Measurements from ENCODE around the gene PLA2G5. TPM values are rescaled to one million over a fixed set of nuclear protein-coding genes. Genes with fewer than 3 reads are reported as not detected.

Gene PLA2G5
- total and polyA plus RNA-seq, 5 experiments from 2014 or later, result not detected

GRCh38 chr1:20112279-20113000 is 42.4 kb downstream of the PLA2G5 start:
- no peaks in the 10 kb centered on the region for H3K9me3 Mint-ChIP-seq
- POLR2A ChIA-PET, result no interaction called here
- peaks cover 12 to 60% (median 13%) of the 10 kb centered on the region in 5 donors for H3K27me3 Mint-ChIP-seq
- H3K4me1 Mint-ChIP-seq, result peaks cover 0 to 4% (median under 1%) of the 10 kb centered on the region in 4 donors
- no peak overlapping the region for H3K27ac Mint-ChIP-seq
- no peak overlapping the region for H3K4me3 Mint-ChIP-seq
- H3K36me3 Mint-ChIP-seq, result no peaks in the 10 kb centered on the region
- DNase-seq, result peak in 1 of 10 donors; percentile 38
- ATAC-seq, result no peak

DNA sequence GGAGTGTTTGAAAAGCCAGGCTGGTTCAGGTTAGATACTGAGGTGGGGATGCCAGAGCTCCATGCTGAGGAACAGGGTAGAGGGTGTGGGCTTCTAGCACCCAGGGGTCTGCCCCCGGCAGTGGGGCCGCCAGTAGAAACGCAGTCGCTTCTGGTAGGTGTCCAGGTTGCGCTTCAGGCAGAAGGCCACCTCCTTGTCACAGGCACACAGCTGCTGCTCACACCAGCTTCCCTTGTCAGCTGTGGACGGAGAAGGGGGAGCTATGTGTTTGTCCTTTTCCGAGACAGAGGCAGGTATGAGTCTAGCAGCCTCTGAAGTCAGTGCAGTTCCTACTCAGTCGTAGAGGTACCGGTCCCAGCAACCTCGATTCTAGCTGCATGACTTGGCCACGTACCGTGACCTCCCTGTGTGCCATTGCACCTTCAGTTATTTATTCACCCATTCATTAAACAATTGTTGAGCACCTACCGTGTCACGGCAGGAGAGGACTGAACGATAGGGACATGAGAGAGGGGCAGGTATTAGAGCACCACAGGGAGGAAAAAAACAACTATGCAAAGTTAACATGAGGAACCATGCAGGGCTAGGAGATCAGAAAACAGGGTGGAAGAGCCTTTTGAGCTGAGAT is 44.1 kb downstream of the PLA2G5 start:
- H3K4me1 Mint-ChIP-seq, result peaks cover 0 to 4% (median under 1%) of the 10 kb centered on the region in 4 donors
- POLR2A ChIA-PET, result no interaction called here
- H3K36me3 Mint-ChIP-seq, result no peaks in the 10 kb centered on the region
- DNase-seq (peak in 1 of 10 donors; percentile 4), ATAC-seq (no peak)
- H3K27me3 Mint-ChIP-seq, result peaks cover 9 to 63% (median 11%) of the 10 kb centered on the region in 5 donors
- H3K9me3 Mint-ChIP-seq, result no peaks in the 10 kb centered on the region
- no peak overlapping the region for H3K4me3 Mint-ChIP-seq
- H3K27ac Mint-ChIP-seq, result no peak overlapping the region

- no peak overlapping the region for H3K27ac Mint-ChIP-seq
- POLR2A ChIA-PET, result no interaction called here
- DNase-seq (no peak), ATAC-seq (no peak)
- H3K4me1 Mint-ChIP-seq, result peaks cover 0 to 10% (median under 1%) of the 10 kb centered on the region in 4 donors
- H3K27me3 Mint-ChIP-seq, result peaks cover 9 to 54% (median 13%) of the 10 kb centered on the region in 5 donors
- H3K36me3 Mint-ChIP-seq, result no peaks in the 10 kb centered on the region
- H3K4me3 Mint-ChIP-seq, result no peak overlapping the region
- no peaks in the 10 kb centered on the region for H3K9me3 Mint-ChIP-seq
Observed at GRCh38 chr1:20115479-20115878, 45.5 kb downstream of the PLA2G5 start.

DNA sequence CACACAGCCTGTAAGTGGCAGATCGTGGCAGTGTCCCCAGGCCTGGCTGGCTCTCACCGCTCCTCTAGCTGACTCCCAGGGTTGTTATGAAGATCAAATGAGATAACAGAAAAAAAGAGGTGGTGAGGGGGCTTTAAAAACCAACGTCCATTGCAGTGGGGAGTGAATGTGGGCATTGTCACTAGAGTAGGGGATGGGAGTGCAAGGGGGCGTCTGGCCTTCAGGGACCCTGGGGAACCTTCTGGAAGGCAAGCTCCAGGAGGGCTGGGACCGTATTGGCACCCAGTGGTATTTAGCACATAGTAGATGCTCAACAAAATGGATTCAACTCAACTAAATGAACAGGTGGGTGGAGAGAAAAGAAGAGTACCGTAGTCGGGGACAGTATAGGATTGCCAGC is 45.9 kb downstream of the PLA2G5 start:
- no peaks in the 10 kb centered on the region for H3K9me3 Mint-ChIP-seq
- H3K4me1 Mint-ChIP-seq, result peaks cover 0 to 10% (median under 1%) of the 10 kb centered on the region in 4 donors
- peaks cover 11 to 53% (median 13%) of the 10 kb centered on the region in 5 donors for H3K27me3 Mint-ChIP-seq
- POLR2A ChIA-PET, result no interaction called here
- no peak overlapping the region for H3K27ac Mint-ChIP-seq
- ATAC-seq (no peak), DNase-seq (peak in 1 of 10 donors; percentile 45)
- no peaks in the 10 kb centered on the region for H3K36me3 Mint-ChIP-seq
- H3K4me3 Mint-ChIP-seq, result no peak overlapping the region

DNA sequence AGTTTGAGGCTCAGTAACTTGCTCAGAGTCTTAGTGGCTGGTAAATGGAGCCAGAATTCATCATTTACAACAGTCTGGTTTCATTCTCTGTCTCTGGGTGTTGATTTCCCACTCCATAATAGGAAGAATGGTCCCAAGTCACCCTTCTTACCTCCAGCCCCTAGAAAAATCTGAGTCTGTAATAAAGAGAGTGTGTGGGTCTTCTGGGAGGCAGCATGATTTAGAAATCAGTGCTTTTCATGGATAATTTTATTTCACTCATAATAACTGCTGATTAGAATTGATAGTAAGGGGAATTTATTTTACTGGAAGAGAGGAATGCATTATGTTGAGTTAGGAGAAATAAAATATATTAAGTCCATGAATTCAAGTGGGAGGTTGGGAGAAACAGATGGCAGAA is 47.2 kb downstream of the PLA2G5 start:
- H3K27me3 Mint-ChIP-seq, result peaks cover 11 to 63% (median 15%) of the 10 kb centered on the region in 5 donors
- POLR2A ChIA-PET, result no interaction called here
- DNase-seq (no peak), ATAC-seq (no peak)
- no peaks in the 10 kb centered on the region for H3K9me3 Mint-ChIP-seq
- H3K36me3 Mint-ChIP-seq, result no peaks in the 10 kb centered on the region
- H3K4me3 Mint-ChIP-seq, result no peak overlapping the region
- no peak overlapping the region for H3K27ac Mint-ChIP-seq
- peaks cover 0 to 10% (median under 1%) of the 10 kb centered on the region in 4 donors for H3K4me1 Mint-ChIP-seq

- no peak within 1 kb of the TSS for H3K4me3 Mint-ChIP-seq
- H3K27me3 Mint-ChIP-seq, result peaks cover 9 to 50% (median 17%) of the 10 kb centered on the region in 5 donors
- peaks cover 0 to 16% (median 0%) of the 10 kb centered on the region in 4 donors for H3K4me1 Mint-ChIP-seq
- DNase-seq (peak in 1 of 10 donors; percentile 51), ATAC-seq (no peak)
- H3K9me3 Mint-ChIP-seq, result no peaks in the 10 kb centered on the region
- H3K36me3 Mint-ChIP-seq, result no peaks in the 10 kb centered on the region
- POLR2A ChIA-PET, result no interaction called here
- H3K27ac Mint-ChIP-seq, result peak within 1 kb of the TSS in 2 of 10 donors; percentile 27 to 41
Observed at GRCh38 chr1:20119347-20119746, 49.4 kb downstream of the PLA2G5 start, which contains the start of gene PLA2G2D. Gene PLA2G2D, minus strand, starts transcription at chr1:20119536. Its CDS starts 38 bp downstream, at chr1:20119498.

DNA sequence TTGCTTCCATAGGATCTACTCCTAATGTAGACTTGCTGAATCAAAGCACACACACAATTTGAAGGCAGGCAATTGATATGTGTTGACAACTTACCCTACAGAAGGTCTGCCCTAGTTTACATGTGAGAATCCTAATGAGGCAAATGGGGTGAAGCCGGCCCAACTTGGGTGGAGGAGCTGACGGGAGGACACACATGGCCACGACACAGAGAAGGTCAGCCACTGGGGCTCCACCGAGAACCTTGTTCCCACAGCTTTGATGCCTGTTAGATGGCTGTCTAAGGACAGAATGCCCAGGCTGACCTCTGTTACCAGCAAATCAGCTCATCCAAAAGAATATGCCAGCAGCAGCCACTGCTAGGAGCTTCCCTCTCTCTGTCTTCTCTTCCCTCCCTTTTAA is 50.8 kb downstream of the PLA2G5 start:
- H3K4me1 Mint-ChIP-seq, result peaks cover 0 to 16% (median 0%) of the 10 kb centered on the region in 4 donors
- no peak overlapping the region for H3K27ac Mint-ChIP-seq
- no peaks in the 10 kb centered on the region for H3K36me3 Mint-ChIP-seq
- DNase-seq, result peak in 1 of 10 donors; percentile 31
- peaks cover 6 to 50% (median 21%) of the 10 kb centered on the region in 5 donors for H3K27me3 Mint-ChIP-seq
- H3K9me3 Mint-ChIP-seq, result no peaks in the 10 kb centered on the region
- POLR2A ChIA-PET, result no interaction called here
- no peak overlapping the region for H3K4me3 Mint-ChIP-seq
- no peak for ATAC-seq

DNA sequence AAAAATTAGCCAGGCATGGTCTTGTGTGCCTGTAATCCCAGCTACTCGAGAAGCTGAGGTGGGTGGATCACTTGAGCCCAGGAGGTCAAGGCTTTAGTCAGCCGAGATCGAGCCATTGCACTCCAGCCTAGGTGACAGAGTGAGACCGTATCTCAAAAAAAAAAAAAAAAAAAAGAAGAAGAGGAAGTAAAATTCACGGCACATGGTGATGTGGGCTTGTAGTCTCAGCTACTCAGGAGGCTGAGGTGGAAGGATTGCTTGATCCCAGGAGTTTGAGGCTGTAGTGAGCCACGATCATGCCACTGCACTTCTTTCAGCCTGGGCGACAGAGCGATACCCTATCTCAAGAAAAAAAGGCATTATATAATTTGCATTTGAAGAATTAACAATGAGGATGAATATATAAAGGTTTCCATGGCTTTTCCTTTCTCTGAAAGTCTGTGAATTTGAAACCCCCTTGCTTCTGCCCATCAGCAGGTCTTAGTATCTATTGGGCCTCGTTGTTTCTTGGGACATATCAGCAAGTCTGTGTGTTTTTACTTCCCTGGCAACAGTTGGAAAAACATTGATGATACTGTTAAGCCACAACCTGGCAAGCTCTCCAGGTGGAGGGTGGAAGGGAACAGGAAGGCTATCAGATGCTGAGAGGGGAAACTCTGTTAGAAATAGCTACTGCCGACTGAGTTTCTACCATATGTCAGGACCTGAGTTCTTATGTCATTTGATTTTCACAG is 53.9 kb downstream of the PLA2G5 start:
- Mint-ChIP-seq H3K9me3 (peaks cover 0 to 4% (median 0%) of the 10 kb centered on the region in 9 donors), H3K36me3 (no peaks in the 10 kb centered on the region), H3K27ac (no peak overlapping the region), H3K27me3 (peaks cover 3 to 42% (median 16%) of the 10 kb centered on the region in 5 donors), H3K4me3 (no peak overlapping the region), H3K4me1 (peaks cover 0 to 12% (median 0%) of the 10 kb centered on the region in 4 donors)
- POLR2A ChIA-PET, result no interaction called here
- DNase-seq (peak in 1 of 10 donors; percentile 21), ATAC-seq (no peak)

GRCh38 chr1:20124456-20125057 is 54.6 kb downstream of the PLA2G5 start:
- no peaks in the 10 kb centered on the region for H3K36me3 Mint-ChIP-seq
- H3K27ac Mint-ChIP-seq, result no peak overlapping the region

GRCh38 chr1:20125100-20125499 is 55.1 kb downstream of the PLA2G5 start:
- ATAC-seq (no peak), DNase-seq (peak in 1 of 10 donors; percentile 18)
- Mint-ChIP-seq H3K9me3 (peaks cover 0 to 13% (median 4%) of the 10 kb centered on the region in 9 donors), H3K27ac (no peak overlapping the region), H3K36me3 (no peaks in the 10 kb centered on the region), H3K27me3 (peaks cover 3 to 42% (median 12%) of the 10 kb centered on the region in 5 donors), H3K4me1 (peaks cover 0 to 7% (median 0%) of the 10 kb centered on the region in 4 donors), H3K4me3 (no peak overlapping the region)
- POLR2A ChIA-PET, result no interaction called here

More at GRCh38 chr1:20124456-20125057, 54.6 kb downstream of the PLA2G5 start:
- Mint-ChIP-seq H3K4me1 (peaks cover 0 to 12% (median 0%) of the 10 kb centered on the region in 4 donors), H3K27me3 (peaks cover 3 to 42% (median 16%) of the 10 kb centered on the region in 5 donors), H3K4me3 (no peak overlapping the region), H3K9me3 (peaks cover 0 to 7% (median 0%) of the 10 kb centered on the region in 9 donors)
- POLR2A ChIA-PET, result no interaction called here
- no peak for ATAC-seq
- DNase-seq, result peak in 1 of 10 donors; percentile 14

- H3K4me3 Mint-ChIP-seq, result no peak overlapping the region
- no peaks in the 10 kb centered on the region for H3K36me3 Mint-ChIP-seq
- POLR2A ChIA-PET, result no interaction called here
- peaks cover 0 to 14% (median 5%) of the 10 kb centered on the region in 9 donors for H3K9me3 Mint-ChIP-seq
- H3K4me1 Mint-ChIP-seq, result peaks cover 0 to 6% (median 0%) of the 10 kb centered on the region in 4 donors
- peaks cover 2 to 39% (median 12%) of the 10 kb centered on the region in 5 donors for H3K27me3 Mint-ChIP-seq
- ATAC-seq, result no peak
- DNase-seq, result peak in 1 of 10 donors; percentile 38
- no peak overlapping the region for H3K27ac Mint-ChIP-seq
Observed at GRCh38 chr1:20126041-20126805, 56.2 kb downstream of the PLA2G5 start.
